H9 (cell line): ENCODE results near the gene REEP3. TPM values are rescaled to one million over a fixed set of nuclear protein-coding genes. Genes with fewer than 3 reads are reported as not detected.

ENCODE experiments used
- DNase-seq: peaks from one replicate; pipeline ENCODE4 v3.0.0-alpha.2; 2017
- H2AFZ ChIP-seq: one replicate; pipeline ENCODE4 v1.6.1; 2013; ENCODE audit warnings: mild to moderate bottlenecking, low read length, control low read depth, moderate library complexity
- H2AK5ac ChIP-seq: 2 replicates; pipeline ENCODE4 v1.6.1; 2013; ENCODE audit warnings: low read length, control low read depth, mixed read lengths; ENCODE audit not compliant: insufficient read length
- H2BK120ac ChIP-seq: one replicate; pipeline ENCODE4 v1.6.1; 2013; ENCODE audit warnings: low read depth, mild to moderate bottlenecking, low read length, control low read depth, inconsistent platforms; ENCODE audit not compliant: poor library complexity, severe bottlenecking
- H2BK12ac ChIP-seq: 2 replicates; pipeline ENCODE4 v1.6.1; 2013; ENCODE audit warnings: low read length, control low read depth, mixed read lengths, low read depth; ENCODE audit not compliant: insufficient read length
- H2BK15ac ChIP-seq: 2 replicates; pipeline ENCODE4 v1.6.1; 2013; ENCODE audit warnings: low read depth, low read length, control low read depth
- H2BK20ac ChIP-seq: one replicate; pipeline ENCODE4 v1.6.1; 2013; ENCODE audit warnings: low read depth, mild to moderate bottlenecking, low read length, control low read depth, inconsistent platforms; ENCODE audit not compliant: poor library complexity, severe bottlenecking
- H2BK5ac ChIP-seq: 2 replicates; pipeline ENCODE4 v1.6.1; 2013; ENCODE audit warnings: low read length, control low read depth, mixed read lengths; ENCODE audit not compliant: insufficient read length
- H3K14ac ChIP-seq: 2 replicates; pipeline ENCODE4 v1.6.1; 2013; ENCODE audit warnings: low read length, control low read depth; ENCODE audit not compliant: insufficient read depth
- H3K18ac ChIP-seq: 2 replicates; pipeline ENCODE4 v1.6.1; 2013; ENCODE audit warnings: low read depth, mild to moderate bottlenecking, mixed read lengths, low read length, control low read depth; ENCODE audit not compliant: insufficient read length
- H3K23ac ChIP-seq: 2 replicates; pipeline ENCODE4 v1.6.1; 2013; ENCODE audit warnings: low read length, control low read depth, mixed read lengths, low read depth; ENCODE audit not compliant: insufficient read length
- H3K23me2 ChIP-seq: 2 replicates; pipeline ENCODE4 v1.6.1; 2013; ENCODE audit warnings: low read depth, mild to moderate bottlenecking, mixed read lengths, low read length, control low read depth; ENCODE audit not compliant: insufficient read length, poor library complexity, severe bottlenecking
- H3K27ac ChIP-seq: 2 replicates; pipeline ENCODE4 v1.5.1; 2013; ENCODE audit warnings: low read length, control low read depth, mixed read lengths, low read depth; ENCODE audit not compliant: insufficient read length
- H3K27me3 ChIP-seq: 2 replicates; pipeline ENCODE4 v1.6.1; 2013; ENCODE audit warnings: low read length, control low read depth, inconsistent platforms; ENCODE audit not compliant: insufficient read depth
- H3K4ac ChIP-seq: 2 replicates; pipeline ENCODE4 v1.6.1; 2013; ENCODE audit warnings: low read depth, mild to moderate bottlenecking, control low read depth, inconsistent platforms, low read length, moderate library complexity
- H3K4me1 ChIP-seq: 2 replicates; pipeline ENCODE4 v1.6.1; 2013; ENCODE audit warnings: low read length, control low read depth, inconsistent platforms; ENCODE audit not compliant: insufficient read depth
- H3K4me2 ChIP-seq: 2 replicates; pipeline ENCODE4 v1.6.1; 2013; ENCODE audit warnings: low read length, control low read depth, mixed read lengths; ENCODE audit not compliant: insufficient read length, insufficient read depth
- H3K56ac ChIP-seq: 2 replicates; pipeline ENCODE4 v1.6.1; 2013; ENCODE audit warnings: low read depth, mild to moderate bottlenecking, mixed read lengths, low read length, control low read depth; ENCODE audit not compliant: insufficient read length
- H3K79me1 ChIP-seq: 2 replicates; pipeline ENCODE4 v1.6.1; 2013; ENCODE audit warnings: low read depth, mild to moderate bottlenecking, moderate library complexity, low read length, control low read depth, inconsistent platforms; ENCODE audit not compliant: insufficient read depth, poor library complexity, severe bottlenecking
- H3K79me2 ChIP-seq: 2 replicates; pipeline ENCODE4 v1.6.1; 2013; ENCODE audit warnings: low read length, control low read depth, inconsistent platforms; ENCODE audit not compliant: insufficient read depth
- H3K9ac ChIP-seq: 2 replicates; pipeline ENCODE4 v1.6.1; 2013; ENCODE audit warnings: low read length, control low read depth, mixed read lengths; ENCODE audit not compliant: insufficient read length; ENCODE audit errors: extremely low read depth
- H3K9me3 ChIP-seq: one replicate; pipeline ENCODE4 v1.6.1; 2013; ENCODE audit warnings: low read depth, low read length, inconsistent platforms; ENCODE audit not compliant: control insufficient read depth
- H3T11ph ChIP-seq: one replicate; pipeline ENCODE4 v1.6.1; 2013; ENCODE audit warnings: mild to moderate bottlenecking, low read length, control low read depth, inconsistent platforms
- H4K20me1 ChIP-seq: one replicate; pipeline ENCODE4 v1.6.1; 2013; ENCODE audit not compliant: control insufficient read depth, insufficient read length, insufficient read depth
- H4K5ac ChIP-seq: 2 replicates; pipeline ENCODE4 v1.6.1; 2013; ENCODE audit warnings: low read depth, mild to moderate bottlenecking, mixed read lengths, low read length, control low read depth; ENCODE audit not compliant: insufficient read length
- H4K8ac ChIP-seq: replicated peaks from 2 replicates; pipeline ENCODE4 v1.6.1; 2013; ENCODE audit warnings: low read length, control low read depth, mixed read lengths, low read depth; ENCODE audit not compliant: insufficient read length
- H4K91ac ChIP-seq: 2 replicates; pipeline ENCODE4 v1.6.1; 2013; ENCODE audit warnings: low read depth, mild to moderate bottlenecking, moderate library complexity, mixed read lengths, low read length, control low read depth; ENCODE audit not compliant: insufficient read length
- H3K27ac Mint-ChIP-seq, 3 experiments: 2 replicates in 2 of 3; 3 replicates in 1 of 3; pipeline ENCODE4 v1.8.0; 2020 to 2021; ENCODE audit warnings: mixed read lengths in 3 of 3, mild to moderate bottlenecking in 1 of 3, moderate library complexity in 1 of 3
- H3K27me3 Mint-ChIP-seq: 2 replicates; pipeline ENCODE4 v1.8.0; 2021; ENCODE audit warnings: low read depth, mild to moderate bottlenecking, moderate library complexity, mixed read lengths
- H3K36me3 Mint-ChIP-seq, 3 experiments: 2 replicates in 2 of 3; 3 replicates in 1 of 3; pipeline ENCODE4 v1.8.0; 2020 to 2021; ENCODE audit warnings: low read depth in 3 of 3, mixed read lengths in 3 of 3; ENCODE audit not compliant: insufficient read depth in 1 of 3
- H3K4me1 Mint-ChIP-seq, 2 experiments: 2 replicates each; pipeline ENCODE4 v1.8.0; 2020; ENCODE audit warnings: mixed read lengths in 2 of 2
- H3K4me3 Mint-ChIP-seq, 2 experiments: 2 replicates in 1 of 2; 3 replicates in 1 of 2; pipeline ENCODE4 v1.8.0; 2020 to 2021; ENCODE audit warnings: mild to moderate bottlenecking in 2 of 2, mixed read lengths in 2 of 2, moderate library complexity in 1 of 2
- H3K9me3 Mint-ChIP-seq, 2 experiments: 2 replicates in 1 of 2; 3 replicates in 1 of 2; pipeline ENCODE4 v1.8.0; 2020; ENCODE audit warnings: mild to moderate bottlenecking in 2 of 2, mixed read lengths in 2 of 2, moderate library complexity in 1 of 2
- CTCF ChIP-seq: fragments of 200-600 bp; sonication (generic); conservative IDR thresholded peaks from 3 replicates; pipeline ENCODE4 v1.8.0; 2021; ENCODE audit warnings: antibody characterized with exemption, mild to moderate bottlenecking
- WGBS: extraction: QIAGEN DNeasy Blood & Tissue Kit; methylation state at CpG from one replicate; pipeline ENCODE4 v1.1.7; 2013; ENCODE audit warnings: missing lambda C conversion rate, low lambda C conversion rate, mixed read lengths; ENCODE audit not compliant: insufficient read length; ENCODE audit errors: extremely low coverage; 5-methylcytosine and 5-hydroxymethylcytosine counted together
- total RNA-seq: library from RNA; stranded (reverse); gene quantifications from 2 replicates; pipeline ENCODE4 v1.2.1, GENCODE V29; 2021

Gene REEP3
- total RNA-seq, 1 experiment from 2014 or later: 21.4 TPM

GRCh38 chr10:63600540-63600939 lies 79.3 kb downstream of the REEP3 start:
- no peaks in the 10 kb centered on the region for H4K20me1 ChIP-seq
- H3K79me2 ChIP-seq: no peaks in the 10 kb centered on the region
- no peak overlapping the region for H2BK15ac ChIP-seq
- no peak overlapping the region for H3K14ac ChIP-seq
- H3K4me2 ChIP-seq: no peak overlapping the region
- no peaks in the 10 kb centered on the region for H3K79me1 ChIP-seq
- Mint-ChIP-seq H3K9me3 (no peaks in the 10 kb centered on the region), H3K4me3 (no peak overlapping the region), H3K36me3 (peaks cover 15 to 41% (median 38%) of the 10 kb centered on the region in 3 experiments; a peak in 6 of 7 replicates), H3K27me3 (no peaks in the 10 kb centered on the region), H3K4me1 (peaks cover 0 to 3% of the 10 kb centered on the region in 2 experiments; a peak in 3 of 4 replicates), H3K27ac (no peak overlapping the region; a peak in 1 of 7 replicates)
- H2AK5ac ChIP-seq: no peak overlapping the region
- no peak overlapping the region for H3K18ac ChIP-seq
- no CpG with 5 or more reads among the region's 1 CpG for WGBS
- H3K56ac ChIP-seq: no peak overlapping the region
- no peak overlapping the region for H3K27ac ChIP-seq
- H2BK5ac ChIP-seq: no peak overlapping the region
- H2BK20ac ChIP-seq: no peak overlapping the region
- no peak overlapping the region for H2AFZ ChIP-seq
- H3K4me1 ChIP-seq: no peaks in the 10 kb centered on the region
- no peak overlapping the region for H3K9ac ChIP-seq
- no peak overlapping the region for H3K4ac ChIP-seq
- H4K5ac ChIP-seq: no peak overlapping the region
- H3T11ph ChIP-seq: no peak overlapping the region
- no peak overlapping the region for H4K91ac ChIP-seq
- no peaks in the 10 kb centered on the region; the same call in 1 of the 2 replicates for H3K27me3 ChIP-seq
- no peaks in the 10 kb centered on the region for H3K23me2 ChIP-seq
- no peak overlapping the region for H2BK120ac ChIP-seq
- H2BK12ac ChIP-seq: no peak overlapping the region
- no peak for DNase-seq
- H3K23ac ChIP-seq: no peak overlapping the region
- H4K8ac ChIP-seq: no peak overlapping the region
- H3K9me3 ChIP-seq: no peaks in the 10 kb centered on the region
- TF ChIP-seq CTCF: no peak
